H1 (cell line): ENCODE measurements around the gene ZNF232. TPM values are rescaled to one million over a fixed set of nuclear protein-coding genes. Genes with fewer than 3 reads are reported as not detected.
"Not testable (repeated sequence)": the region's sequence is repeated elsewhere in the genome, so short reads cannot be mapped to it uniquely, and the experiment has no call there.

Source experiments
- CTCF ChIA-PET: fragments of 300-600 bp; sonication (Branson Sonifier 250); formaldehyde crosslinking; loops from one replicate; lab custom pipeline; 2021; ENCODE audit not compliant: partially characterized antibody; lab: Charles Lee
- POLR2A ChIA-PET: fragments of 300-600 bp; sonication (Branson Sonifier 250); formaldehyde crosslinking; loops from one replicate; lab custom pipeline; 2021; ENCODE audit warnings: inconsistent platforms; ENCODE audit not compliant: partially characterized antibody; lab: Charles Lee
- DNase-seq, 2 experiments: peaks; one replicate each; pipeline versions ENCODE4 v3.0.0 to v3.0.0-alpha.2; 2010 to 2022; ENCODE audit warnings: low spot score in 2 of 2, low read depth in 1 of 2, mixed read lengths in 1 of 2
- FAIRE-seq: peaks from 2 replicates; lab custom pipeline; 2011; peaks lifted over from hg19 to GRCh38; lab: Jason Lieb, UNC
- H2AFZ ChIP-seq: 2 replicates; pipeline ENCODE4 v1.8.1; 2012; ENCODE audit warnings: low read length, inconsistent platforms
- H2AK5ac ChIP-seq: 2 replicates; pipeline ENCODE4 v1.6.1; 2013; ENCODE audit warnings: low read depth, low read length
- H2BK120ac ChIP-seq: replicated peaks from 2 replicates; pipeline ENCODE3; 2013; ENCODE audit warnings: low read depth, low read length, inconsistent platforms
- H2BK12ac ChIP-seq: 2 replicates; pipeline ENCODE4 v1.6.1; 2013; ENCODE audit warnings: low read depth, low read length
- H2BK15ac ChIP-seq: 2 replicates; pipeline ENCODE4 v1.6.1; 2013; ENCODE audit warnings: low read length
- H2BK20ac ChIP-seq: 2 replicates; pipeline ENCODE4 v1.6.1; 2013; ENCODE audit warnings: low read length
- H2BK5ac ChIP-seq: 2 replicates; pipeline ENCODE4 v1.6.1; 2013; ENCODE audit warnings: low read depth, low read length
- H3K14ac ChIP-seq: 2 replicates; pipeline ENCODE4 v1.6.1; 2013; ENCODE audit warnings: inconsistent platforms; ENCODE audit not compliant: insufficient read length
- H3K18ac ChIP-seq: 2 replicates; pipeline ENCODE4 v1.6.1; 2013; ENCODE audit warnings: low read length; ENCODE audit errors: extremely low read depth
- H3K23ac ChIP-seq: 2 replicates; pipeline ENCODE4 v1.6.1; 2013; ENCODE audit warnings: inconsistent platforms; ENCODE audit not compliant: insufficient read length
- H3K23me2 ChIP-seq: 2 replicates; pipeline ENCODE4 v1.6.1; 2013; ENCODE audit warnings: low read depth, low read length
- H3K27ac ChIP-seq: 2 replicates; pipeline ENCODE4 v1.6.1; 2011; ENCODE audit warnings: low read depth, low read length, inconsistent platforms
- H3K27me3 ChIP-seq, 4 experiments: replicated peaks in 1 of 4; 1 replicate in 1 of 4; 2 replicates in 3 of 4; pipeline versions ENCODE4 v1.6.1 to v1.8.1; 2011 to 2013; ENCODE audit warnings: low read length in 3 of 4, mild to moderate bottlenecking in 3 of 4, inconsistent platforms in 2 of 4, mixed read lengths in 2 of 4, moderate library complexity in 1 of 4; ENCODE audit not compliant: control insufficient read depth in 3 of 4, insufficient read depth in 3 of 4; ENCODE audit errors: extremely low read depth in 1 of 4
- H3K36me3 ChIP-seq, 4 experiments: 2 replicates each; pipeline versions ENCODE4 v1.6.1 to v1.8.1; 2011 to 2013; ENCODE audit warnings: mild to moderate bottlenecking in 4 of 4, low read length in 3 of 4, moderate library complexity in 2 of 4, control low read depth in 1 of 4, inconsistent platforms in 1 of 4; ENCODE audit not compliant: insufficient read depth in 4 of 4, control insufficient read depth in 2 of 4
- H3K4ac ChIP-seq: replicated peaks from 2 replicates; pipeline ENCODE3; 2013; ENCODE audit warnings: low read length, low read depth, mixed read lengths, inconsistent platforms; ENCODE audit not compliant: insufficient read length
- H3K4me1 ChIP-seq, 4 experiments: replicated peaks in 1 of 4; 1 replicate in 1 of 4; 2 replicates in 3 of 4; pipeline versions ENCODE4 v1.6.1 to v1.8.1; 2011 to 2013; ENCODE audit warnings: low read length in 3 of 4, inconsistent platforms in 2 of 4, mixed read lengths in 1 of 4; ENCODE audit not compliant: insufficient read depth in 4 of 4, control insufficient read depth in 3 of 4
- H3K4me2 ChIP-seq, 2 experiments: 2 replicates each; pipeline versions ENCODE4 v1.6.1 to v1.8.1; 2011 to 2013; ENCODE audit warnings: low read depth in 2 of 2, low read length in 2 of 2, control low read depth in 1 of 2, inconsistent platforms in 1 of 2, mild to moderate bottlenecking in 1 of 2; ENCODE audit not compliant: insufficient read depth in 1 of 2
- H3K4me3 ChIP-seq, 4 experiments: fragments of 200-600, 300-600 bp in 1 of 4; sonication (generic), shearing (Covaris generic), sonication (Bioruptor Twin) in 1 of 4; 2 replicates each; pipeline versions ENCODE4 v1.5.1 to v1.8.1; 2011 to 2016; ENCODE audit warnings: low read length in 4 of 4, low read depth in 3 of 4, control low read depth in 2 of 4, inconsistent platforms in 2 of 4, mild to moderate bottlenecking in 2 of 4, mixed read lengths in 1 of 4, moderate library complexity in 1 of 4; ENCODE audit not compliant: insufficient read depth in 2 of 4; ENCODE audit errors: extremely low read depth in 1 of 4
- H3K56ac ChIP-seq: replicated peaks from 2 replicates; pipeline ENCODE3; 2013; ENCODE audit warnings: low read depth, mild to moderate bottlenecking, mixed read lengths, low read length, inconsistent platforms; ENCODE audit not compliant: insufficient read length
- H3K79me1 ChIP-seq: 2 replicates; pipeline ENCODE4 v1.6.1; 2013; ENCODE audit warnings: low read depth, low read length, control low read depth
- H3K79me2 ChIP-seq, 2 experiments: 2 replicates each; pipeline versions ENCODE4 v1.6.1 to v1.8.1; 2012 to 2013; ENCODE audit warnings: low read length in 2 of 2, mild to moderate bottlenecking in 2 of 2, inconsistent platforms in 1 of 2; ENCODE audit not compliant: insufficient read depth in 2 of 2, control insufficient read depth in 1 of 2
- H3K9ac ChIP-seq, 4 experiments: replicated peaks in 1 of 4; 1 replicate in 1 of 4; 2 replicates in 3 of 4; pipeline versions ENCODE4 v1.6.1 to v1.8.1; 2011 to 2013; ENCODE audit warnings: low read depth in 3 of 4, low read length in 3 of 4, control low read depth in 2 of 4, mild to moderate bottlenecking in 2 of 4, moderate library complexity in 2 of 4, inconsistent platforms in 1 of 4; ENCODE audit errors: extremely low read depth in 1 of 4
- H3K9me3 ChIP-seq, 2 experiments: 2 replicates each; pipeline versions ENCODE4 v1.6.1 to v1.8.1; 2012 to 2013; ENCODE audit warnings: mild to moderate bottlenecking in 2 of 2, moderate library complexity in 2 of 2, control low read depth in 1 of 2, inconsistent platforms in 1 of 2, low read depth in 1 of 2, low read length in 1 of 2, mixed read lengths in 1 of 2; ENCODE audit not compliant: insufficient read depth in 2 of 2
- H4K20me1 ChIP-seq, 2 experiments: replicated peaks in 1 of 2; 2 replicates each; pipeline versions ENCODE3 to v1.8.1; 2011 to 2013; ENCODE audit warnings: inconsistent platforms in 2 of 2, low read length in 2 of 2, mild to moderate bottlenecking in 1 of 2; ENCODE audit not compliant: insufficient read depth in 2 of 2, control insufficient read depth in 1 of 2
- H4K5ac ChIP-seq: 2 replicates; pipeline ENCODE4 v1.6.1; 2013; ENCODE audit warnings: low read length, low read depth, mixed read lengths, inconsistent platforms; ENCODE audit not compliant: insufficient read length
- H4K8ac ChIP-seq: 2 replicates; pipeline ENCODE4 v1.8.0; 2013; ENCODE audit warnings: mild to moderate bottlenecking, moderate library complexity, low read length, inconsistent platforms; ENCODE audit not compliant: insufficient read depth; ENCODE audit errors: extremely low read depth
- H4K91ac ChIP-seq: replicated peaks from 2 replicates; pipeline ENCODE3; 2013; ENCODE audit warnings: low read length, mixed read lengths, inconsistent platforms; ENCODE audit not compliant: insufficient read length
- WGBS, 2 experiments: shearing (Covaris generic) in 1 of 2; methylation state at CpG; one replicate each; pipeline versions ENCODE4 v1.1.6 to v1.1.7; 2013 to 2015; ENCODE audit warnings: low lambda C conversion rate in 2 of 2, mixed read lengths in 2 of 2, inconsistent platforms in 1 of 2, low coverage in 1 of 2, missing lambda C conversion rate in 1 of 2; ENCODE audit not compliant: insufficient replicate concordance in 2 of 2, insufficient coverage in 1 of 2, insufficient read length in 1 of 2; ENCODE audit errors: extremely low coverage in 1 of 2, missing lambda C conversion rate in 1 of 2; 5-methylcytosine and 5-hydroxymethylcytosine counted together
- polyA plus RNA-seq, 7 experiments: library from polyadenylated mRNA; depleted of rRNA in 3 of 7; stranded (reverse) in 5 of 7; unstranded in 2 of 7; fragments of >200 nt in 5 of 7; fragments of 200-250 nt in 2 of 7; gene quantifications; 1 replicate in 5 of 7; 2 replicates in 1 of 7; 4 replicates in 1 of 7; pipeline versions ENCODE4 v1.2.1 to v1.2.3, GENCODE V29; 2011 to 2013; ENCODE audit warnings: missing spikeins in 2 of 7, mixed read lengths in 2 of 7
- total RNA-seq: library from RNA; stranded (reverse); fragmentation: NEBNext Ultra II Directional; extraction: Animal tissue kit (Norgen Biotek cat#: 25700); gene quantifications from 2 replicates; pipeline ENCODE4 v1.2.1, GENCODE V29; 2021

The ZNF232 gene
- total and polyA plus RNA-seq, 2 of the 8 experiments (the other 6 are each of a cell fraction or from before 2014, with no cell fraction given) = 11.1 to 41.0 TPM

DNA sequence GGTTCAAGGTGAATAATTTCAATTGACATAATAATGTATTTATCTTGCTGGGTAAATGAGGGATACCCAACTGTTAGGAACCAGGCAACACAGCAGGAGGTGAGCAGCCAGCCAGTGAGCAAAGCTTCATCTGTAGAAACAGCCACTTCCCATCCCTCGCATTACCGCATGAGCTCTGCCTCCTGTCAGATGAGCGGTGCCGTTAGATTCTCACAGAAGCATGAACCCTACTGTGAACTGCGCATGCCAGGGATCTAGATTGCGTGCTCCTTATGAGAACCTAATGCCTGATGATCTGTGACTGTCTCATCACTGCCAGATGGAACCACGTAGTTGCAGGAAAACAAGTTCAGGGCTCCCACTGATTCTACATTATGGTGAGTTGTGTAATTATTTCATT lies 13.2 kb upstream of the ZNF232 start:
- WGBS, 2 experiments = 91% methylated on average over 7 of the region's 7 CpGs; no CpG with 5 or more reads in 1 of the 2 experiments
- H3K23ac ChIP-seq, FAIRE-seq, H3K4me1 ChIP-seq, H3K23me2 ChIP-seq, H2AFZ ChIP-seq, H3K56ac ChIP-seq, H4K91ac ChIP-seq, H3K4ac ChIP-seq, H3K9me3 ChIP-seq, H3K79me2 ChIP-seq, H3K4me2 ChIP-seq, H2AK5ac ChIP-seq, H3K27ac ChIP-seq, H3K18ac ChIP-seq, H4K8ac ChIP-seq, POLR2A ChIA-PET, H2BK12ac ChIP-seq, DNase-seq, H3K9ac ChIP-seq, H2BK5ac ChIP-seq, H3K14ac ChIP-seq, H2BK120ac ChIP-seq, H3K36me3 ChIP-seq, H3K79me1 ChIP-seq, H4K5ac ChIP-seq, H2BK20ac ChIP-seq, H2BK15ac ChIP-seq, H4K20me1 ChIP-seq, H3K4me3 ChIP-seq: not testable (repeated sequence)
- CTCF ChIA-PET = interaction anchor here (1.0 to 1.3 kb wide), 2 partner anchors 8 to 106 kb away, joined by 3 read pairs; partner anchors contain the start of gene USP6
- H3K27me3 ChIP-seq = peaks cover 0 to 26% (median 14%) of the 10 kb centered on the region in 4 experiments; a peak in 6 of 7 replicates
